ENCODE data around the gene SELENOI.
"Not testable (repeated sequence)": the region's sequence is repeated elsewhere in the genome, so short reads cannot be mapped to it uniquely, and the experiment has no call there.

SELENOI gene

DNA sequence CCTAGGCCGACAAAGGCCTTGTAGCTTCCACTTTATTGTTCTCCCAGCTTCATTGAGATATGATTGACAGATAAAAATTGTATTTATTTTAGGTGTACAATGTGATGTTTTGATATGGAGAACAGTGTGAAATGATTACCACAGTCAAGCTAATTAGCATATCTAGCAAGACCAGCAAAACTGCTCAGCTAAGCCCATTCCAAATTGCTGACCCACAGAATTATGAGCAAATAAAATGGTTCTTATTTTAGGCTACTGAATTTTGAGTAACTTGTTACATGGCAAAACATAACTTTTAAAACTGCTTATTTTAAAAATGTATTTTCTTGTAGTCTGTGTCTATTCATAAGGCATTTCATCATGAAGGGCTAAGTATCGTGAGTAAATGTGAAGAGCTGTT, 8.6 kb upstream of the SELENOI start:
- H3K4me1 Mint-ChIP-seq (ENCODE audit: low read depth) = peaks cover 16% of the 10 kb centered on the region
- H3K27ac Mint-ChIP-seq = no peak overlapping the region
- no peaks in the 10 kb centered on the region for H3K9me3 Mint-ChIP-seq
- no peaks in the 10 kb centered on the region for H3K36me3 Mint-ChIP-seq (ENCODE audit: low read depth)
- H3K27me3 Mint-ChIP-seq = no peaks in the 10 kb centered on the region
- H3K4me3 Mint-ChIP-seq = no peak overlapping the region

- Mint-ChIP-seq H3K9me3 (no peaks in the 10 kb centered on the region), H3K36me3 (ENCODE audit: low read depth) (peaks cover 3% of the 10 kb centered on the region), H3K4me1 (ENCODE audit: low read depth) (peaks cover 33% of the 10 kb centered on the region), H3K27me3 (no peaks in the 10 kb centered on the region), H3K27ac (no peak overlapping the region), H3K4me3 (no peak overlapping the region)
These were observed 5.1 kb upstream of the SELENOI start for GRCh38 chr2:26340831-26341230.

GRCh38 chr2:26344581-26345282, 1.2 kb upstream of the SELENOI start:
- Mint-ChIP-seq H3K4me3 (peak overlapping the region; percentile 99), H3K4me1 (ENCODE audit: low read depth) (peaks cover 48% of the 10 kb centered on the region), H3K36me3 (ENCODE audit: low read depth) (peaks cover 28% of the 10 kb centered on the region), H3K9me3 (no peaks in the 10 kb centered on the region), H3K27ac (peak overlapping the region; percentile 97), H3K27me3 (no peaks in the 10 kb centered on the region)

DNA sequence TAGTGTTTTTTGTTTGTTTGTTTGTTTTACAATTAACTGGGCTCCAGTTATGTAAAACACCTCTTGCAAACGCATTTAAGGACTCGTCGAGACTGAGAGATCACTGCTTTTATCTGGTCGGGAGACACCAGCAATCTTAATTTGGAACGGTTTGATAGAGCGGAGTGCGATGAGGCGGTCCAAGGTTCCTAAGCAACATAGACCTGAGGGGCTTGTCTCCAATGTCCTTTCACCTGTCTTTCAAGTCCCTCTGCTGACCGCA, 729 bp upstream of the SELENOI start:
- Mint-ChIP-seq H3K27ac (peak overlapping the region; percentile 97), H3K4me1 (ENCODE audit: low read depth) (peaks cover 48% of the 10 kb centered on the region), H3K36me3 (ENCODE audit: low read depth) (peaks cover 28% of the 10 kb centered on the region), H3K4me3 (peak overlapping the region; percentile 99), H3K27me3 (no peaks in the 10 kb centered on the region), H3K9me3 (no peaks in the 10 kb centered on the region)

GRCh38 chr2:26346454-26347053, 611 bp downstream of the SELENOI start, which contains the start of gene ADGRF3:
TSS of gene ADGRF3 (minus strand) at chr2:26346789. CDS start at chr2:26346234, 555 bp downstream.
- peaks cover 52% of the 10 kb centered on the region for H3K4me1 Mint-ChIP-seq (ENCODE audit: low read depth)
- peak within 1 kb of the TSS; percentile 99 for H3K4me3 Mint-ChIP-seq
- H3K36me3 Mint-ChIP-seq (ENCODE audit: low read depth) = peaks cover 39% of the 10 kb centered on the region
- H3K27me3 Mint-ChIP-seq = no peaks in the 10 kb centered on the region
- H3K27ac Mint-ChIP-seq = peak within 1 kb of the TSS; percentile 99
- no peaks in the 10 kb centered on the region for H3K9me3 Mint-ChIP-seq

- Mint-ChIP-seq H3K36me3 (ENCODE audit: low read depth) (peaks cover 45% of the 10 kb centered on the region), H3K27ac (peak overlapping the region; percentile 99), H3K4me3 (peak overlapping the region; percentile 99), H3K4me1 (ENCODE audit: low read depth) (peaks cover 59% of the 10 kb centered on the region), H3K27me3 (no peaks in the 10 kb centered on the region), H3K9me3 (no peaks in the 10 kb centered on the region)
These were observed 1.4 kb downstream of the SELENOI start for GRCh38 chr2:26347286-26347865.

DNA sequence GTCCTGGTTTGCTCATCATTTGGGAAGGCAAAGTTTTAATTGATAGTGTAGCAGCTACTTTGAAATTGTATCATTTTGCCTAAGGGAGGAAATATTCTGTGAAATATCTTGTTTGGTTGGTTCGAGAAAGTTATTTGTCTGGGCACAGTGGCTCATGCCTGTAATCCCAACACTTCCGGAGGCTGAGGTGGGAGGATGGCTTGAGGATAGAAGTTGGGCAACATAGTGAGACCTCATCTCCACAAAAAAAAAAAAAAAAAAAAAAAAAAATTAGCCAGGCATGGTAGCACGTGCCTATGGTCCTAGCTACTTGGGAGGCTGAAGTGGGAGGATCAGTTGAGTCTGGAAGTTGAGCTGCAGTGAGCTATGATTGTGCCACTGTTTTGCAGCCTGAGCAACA, 3.7 kb downstream of the SELENOI start:
- Mint-ChIP-seq H3K27me3 (no peaks in the 10 kb centered on the region), H3K27ac (no peak overlapping the region), H3K9me3 (no peaks in the 10 kb centered on the region), H3K4me1 (ENCODE audit: low read depth) (peaks cover 62% of the 10 kb centered on the region), H3K36me3 (ENCODE audit: low read depth) (peaks cover 62% of the 10 kb centered on the region), H3K4me3 (no peak overlapping the region)

DNA sequence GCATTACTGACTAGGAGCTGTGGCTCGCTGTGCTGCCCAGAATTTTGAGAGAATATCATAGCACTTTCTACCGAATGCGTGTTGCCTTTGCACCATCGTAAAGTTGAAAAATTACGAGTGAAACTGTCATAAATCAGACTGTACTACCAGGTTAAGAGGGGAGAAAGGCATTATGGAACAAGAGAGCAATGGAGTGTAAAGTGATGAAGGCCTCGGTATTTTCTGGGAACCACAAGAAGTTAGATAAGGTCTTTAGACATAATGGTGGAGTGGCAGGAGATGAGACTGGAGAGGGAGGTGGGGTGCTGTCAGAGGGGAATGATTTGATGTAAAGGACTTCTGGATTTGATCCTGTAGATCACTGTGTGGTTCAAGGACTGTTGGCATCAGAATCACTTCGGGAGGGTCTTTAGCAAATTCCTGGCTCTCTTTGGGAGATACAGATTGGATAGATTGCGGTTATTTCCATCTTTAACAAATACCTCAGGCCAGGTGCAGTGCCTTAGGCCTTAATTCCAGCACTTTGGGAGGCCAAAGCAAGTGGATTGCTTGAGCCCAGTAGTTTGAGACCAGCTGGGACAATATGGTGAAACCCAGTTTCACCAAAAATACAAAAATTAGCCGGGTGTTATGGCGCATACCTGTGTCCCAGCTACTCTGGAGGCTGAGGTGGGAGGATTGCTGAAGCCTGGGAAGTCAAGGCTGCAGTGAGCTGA, 5.6 kb downstream of the SELENOI start:
- peaks cover 80% of the 10 kb centered on the region for H3K4me1 Mint-ChIP-seq (ENCODE audit: low read depth)
- H3K27me3 Mint-ChIP-seq = no peaks in the 10 kb centered on the region
- no peaks in the 10 kb centered on the region for H3K9me3 Mint-ChIP-seq
- no peak overlapping the region for H3K4me3 Mint-ChIP-seq
- peaks cover 63% of the 10 kb centered on the region for H3K36me3 Mint-ChIP-seq (ENCODE audit: low read depth)
- H3K27ac Mint-ChIP-seq = peak overlapping the region; percentile 1

DNA sequence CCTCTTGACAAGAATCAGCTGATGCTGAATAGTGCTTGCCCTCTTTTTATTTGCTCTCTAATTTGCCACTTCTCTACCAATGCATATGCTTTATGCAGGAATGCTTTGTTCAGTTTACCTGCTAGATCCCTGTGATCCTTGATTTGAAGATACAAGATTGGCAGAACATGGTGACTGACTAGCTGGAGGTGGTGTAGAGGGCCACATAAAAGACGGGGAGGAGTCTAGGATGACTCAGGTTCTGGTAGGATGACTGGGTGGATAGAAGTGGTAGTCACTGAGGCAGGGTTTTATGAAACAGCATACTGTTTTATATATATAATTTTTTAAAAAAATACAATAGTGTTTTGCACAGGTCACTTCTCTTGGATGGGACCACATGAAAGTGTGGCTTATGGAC, 6.9 kb downstream of the SELENOI start:
- Mint-ChIP-seq H3K9me3 (no peaks in the 10 kb centered on the region), H3K4me1 (ENCODE audit: low read depth) (peaks cover 78% of the 10 kb centered on the region), H3K36me3 (ENCODE audit: low read depth) (peaks cover 63% of the 10 kb centered on the region), H3K4me3 (no peak overlapping the region), H3K27ac (peak overlapping the region; percentile 34), H3K27me3 (no peaks in the 10 kb centered on the region)

GRCh38 chr2:26354469-26354868, 8.5 kb downstream of the SELENOI start:
- Mint-ChIP-seq H3K36me3 (ENCODE audit: low read depth) (peaks cover 57% of the 10 kb centered on the region), H3K4me1 (ENCODE audit: low read depth) (peaks cover 76% of the 10 kb centered on the region)
- H3K27ac Mint-ChIP-seq, H3K27me3 Mint-ChIP-seq, H3K4me3 Mint-ChIP-seq, H3K9me3 Mint-ChIP-seq: not testable (repeated sequence)

DNA sequence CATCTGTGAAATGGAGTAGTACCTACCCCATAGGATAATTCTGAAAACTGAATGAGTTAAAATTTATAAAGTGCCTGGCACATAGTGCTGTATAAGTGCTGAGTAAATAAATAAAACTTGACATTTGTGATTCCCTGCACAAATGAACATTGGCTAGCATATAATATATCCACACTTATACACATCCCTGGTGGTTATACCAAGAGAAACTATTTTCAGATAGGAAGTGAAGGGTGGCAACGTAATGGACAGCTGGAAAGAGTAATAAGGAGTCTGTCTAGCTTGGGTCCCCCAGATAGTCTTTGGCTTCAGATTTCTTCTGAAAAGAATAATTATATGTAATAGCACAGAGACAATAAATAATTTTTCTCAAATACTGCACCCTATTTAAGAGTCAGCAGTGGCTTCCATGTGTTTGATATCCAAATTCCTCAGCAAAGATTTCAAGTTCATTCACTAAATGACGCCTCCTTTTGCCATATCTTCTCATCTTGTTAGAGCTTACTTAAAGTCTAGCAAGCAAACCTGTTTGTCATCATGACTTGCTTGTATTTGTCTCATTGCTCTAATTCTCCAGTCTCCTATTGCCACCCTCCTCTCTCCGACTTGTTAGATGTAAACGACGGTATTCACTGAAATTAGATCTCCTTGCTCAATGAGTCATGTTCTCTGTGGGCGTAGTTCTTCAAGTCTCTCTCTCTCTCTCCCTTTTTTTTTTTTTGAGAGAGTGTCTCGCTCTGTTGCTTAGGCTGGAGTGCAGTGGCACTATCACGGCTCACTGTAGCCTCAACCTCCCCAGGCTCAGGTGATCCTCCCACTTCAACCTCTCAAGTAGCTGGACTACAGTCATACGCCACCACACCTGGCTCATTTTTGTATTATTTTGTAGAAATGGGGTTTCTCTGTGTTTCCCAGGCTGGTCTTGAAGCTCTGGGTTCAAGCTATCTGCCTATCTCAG, 9.4 kb downstream of the SELENOI start:
- Mint-ChIP-seq H3K4me1 (ENCODE audit: low read depth) (peaks cover 76% of the 10 kb centered on the region), H3K9me3 (no peaks in the 10 kb centered on the region), H3K27me3 (no peaks in the 10 kb centered on the region), H3K4me3 (no peak overlapping the region), H3K27ac (no peak overlapping the region), H3K36me3 (ENCODE audit: low read depth) (peaks cover 58% of the 10 kb centered on the region)

GRCh38 chr2:26356111-26356510, 10.2 kb downstream of the SELENOI start:
- H3K4me1 Mint-ChIP-seq (ENCODE audit: low read depth) = peaks cover 75% of the 10 kb centered on the region
- peaks cover 58% of the 10 kb centered on the region for H3K36me3 Mint-ChIP-seq (ENCODE audit: low read depth)
- no peak overlapping the region for H3K4me3 Mint-ChIP-seq
- H3K9me3 Mint-ChIP-seq = no peaks in the 10 kb centered on the region
- no peak overlapping the region for H3K27ac Mint-ChIP-seq
- H3K27me3 Mint-ChIP-seq = no peaks in the 10 kb centered on the region

DNA sequence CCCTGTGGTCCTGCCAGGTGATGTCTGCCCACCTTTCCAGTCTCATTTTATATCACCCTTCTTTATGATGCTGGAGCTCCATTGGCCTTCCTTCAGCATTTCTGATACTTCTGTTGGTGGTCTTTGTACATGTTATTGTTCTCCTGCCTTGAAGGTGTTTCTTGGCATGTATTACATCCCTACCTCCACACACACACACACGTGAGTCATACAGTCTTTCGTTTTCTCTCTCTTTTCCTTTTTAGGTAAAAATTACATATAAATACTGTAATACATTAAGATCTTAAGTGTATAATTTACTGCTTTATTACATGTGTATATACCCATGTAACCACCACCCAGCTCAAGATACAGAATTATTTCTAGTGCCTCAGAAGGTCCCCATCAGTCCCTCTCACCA, 10.8 kb downstream of the SELENOI start:
- Mint-ChIP-seq H3K4me3 (no peak overlapping the region), H3K27ac (no peak overlapping the region), H3K36me3 (ENCODE audit: low read depth) (peaks cover 59% of the 10 kb centered on the region), H3K9me3 (no peaks in the 10 kb centered on the region), H3K4me1 (ENCODE audit: low read depth) (peaks cover 69% of the 10 kb centered on the region), H3K27me3 (no peaks in the 10 kb centered on the region)

- H3K4me1 Mint-ChIP-seq (ENCODE audit: low read depth) = peaks cover 54% of the 10 kb centered on the region
These were observed 14.0 kb downstream of the SELENOI start for GRCh38 chr2:26359886-26360473.

More at GRCh38 chr2:26359886-26360473, 14.0 kb downstream of the SELENOI start:
- no peaks in the 10 kb centered on the region for H3K27me3 Mint-ChIP-seq
- peaks cover 51% of the 10 kb centered on the region for H3K36me3 Mint-ChIP-seq (ENCODE audit: low read depth)
- no peaks in the 10 kb centered on the region for H3K9me3 Mint-ChIP-seq
- H3K27ac Mint-ChIP-seq = no peak overlapping the region
- H3K4me3 Mint-ChIP-seq = no peak overlapping the region
